GM12892 (cell line): ENCODE results near the gene ANXA9.

Source experiments
- POLR2A ChIP-seq: IDR thresholded peaks from 2 replicates; pipeline ENCODE4 v1.6.1; 2011; ENCODE audit warnings: low read depth, low read length, control low read depth
- POLR2AphosphoS5 ChIP-seq: IDR thresholded peaks from 2 replicates; pipeline ENCODE4 v1.6.1; 2011; ENCODE audit warnings: low read depth, low read length, control low read depth
- TAF1 ChIP-seq: IDR thresholded peaks from 2 replicates; pipeline ENCODE4 v1.6.1; 2011; ENCODE audit warnings: low read depth, mild to moderate bottlenecking, control low read depth, low read length, borderline replicate concordance

- TF ChIP-seq POLR2A (no peak), POLR2AphosphoS5 (no peak), TAF1 (no peak)
These were observed 15.9 kb downstream of the ANXA9 start for GRCh38 chr1:150997949-150998348.
